H1 (cell line): ENCODE data around the gene TUBGCP5.

Experiments used
- ASH2L ChIP-seq: fragments of 200-600, 300-600 bp; sonication (generic); IDR thresholded peaks from one replicate; pipeline ENCODE4 v1.7.1; 2017; ENCODE audit warnings: low read length
- ATF3 ChIP-seq: IDR thresholded peaks from 2 replicates; pipeline ENCODE4 v1.6.1; 2011; ENCODE audit warnings: low read depth, mild to moderate bottlenecking, low read length; ENCODE audit not compliant: insufficient read depth
- CBX8 ChIP-seq: fragments of 300-800, 300-1000 bp; sonication (generic); IDR thresholded peaks from 2 replicates; pipeline ENCODE4 v1.7.1; 2016; ENCODE audit warnings: low read depth, low read length, borderline replicate concordance
- CEBPB ChIP-seq: IDR thresholded peaks from 2 replicates; pipeline ENCODE4 v1.6.1; 2012; ENCODE audit warnings: low read depth, low read length
- CTCF ChIP-seq, 3 experiments: IDR thresholded peaks; 1 replicate in 2 of 3; 2 replicates in 1 of 3; pipeline versions ENCODE4 v1.5.1 to v1.6.1; 2011; ENCODE audit warnings: low read length in 3 of 3, mild to moderate bottlenecking in 3 of 3, inconsistent platforms in 2 of 3, low read depth in 1 of 3, moderate library complexity in 1 of 3; ENCODE audit not compliant: insufficient read depth in 1 of 3; ENCODE audit errors: control extremely low read depth in 1 of 3
- EGR1 ChIP-seq: IDR thresholded peaks from 2 replicates; pipeline ENCODE4 v1.6.1; 2011; ENCODE audit warnings: low read depth, low read length, borderline replicate concordance
- EP300 ChIP-seq, 2 experiments: IDR thresholded peaks; 1 replicate in 1 of 2; 2 replicates in 1 of 2; pipeline ENCODE4 v1.6.1; 2011 to 2012; ENCODE audit warnings: low read depth in 2 of 2, low read length in 2 of 2, mild to moderate bottlenecking in 2 of 2, borderline replicate concordance in 1 of 2, inconsistent platforms in 1 of 2, moderate library complexity in 1 of 2
- POLR2A ChIP-seq, 2 experiments: IDR thresholded peaks; 1 replicate in 1 of 2; 2 replicates in 1 of 2; pipeline ENCODE4 v1.6.1; 2011; ENCODE audit warnings: low read depth in 2 of 2, low read length in 2 of 2, mild to moderate bottlenecking in 2 of 2; ENCODE audit errors: control extremely low read depth in 1 of 2
- POLR2AphosphoS5 ChIP-seq: IDR thresholded peaks from 2 replicates; pipeline ENCODE4 v1.6.1; 2011; ENCODE audit warnings: low read depth, low read length
- POU5F1 ChIP-seq: IDR thresholded peaks from 2 replicates; pipeline ENCODE4 v1.6.1; 2011; ENCODE audit warnings: low read depth, mild to moderate bottlenecking, low read length, moderate library complexity
- RBBP5 ChIP-seq: IDR thresholded peaks from 2 replicates; pipeline ENCODE4 v1.7.1; 2012; ENCODE audit warnings: low read depth, mild to moderate bottlenecking, inconsistent platforms, low read length, moderate library complexity, borderline replicate concordance
- RFX5 ChIP-seq: IDR thresholded peaks from 2 replicates; pipeline ENCODE4 v1.6.1; 2011; ENCODE audit warnings: low read depth, low read length, improper control_type of control experiment, borderline replicate concordance
- SIX5 ChIP-seq: IDR thresholded peaks from 2 replicates; pipeline ENCODE4 v1.6.1; 2011; ENCODE audit warnings: mild to moderate bottlenecking, low read depth, low read length

GRCh38 chr15:23039917-23040281, 530 bp upstream of the TUBGCP5 start:
- TF ChIP-seq CBX8 (no peak), EP300 (IDR thresholded peaks at IDR 0.05; ENCODE audit: borderline replicate concordance in 1 of 2, low read depth in 2 of 2, low read length in 2 of 2) (no peak), CTCF (IDR thresholded peaks at IDR 0.05; ENCODE audit: control extremely low read depth in 1 of 3, insufficient read depth in 1 of 3, low read depth in 1 of 3, low read length in 3 of 3) (no peak), SIX5 (no peak), RFX5 (no peak), POLR2AphosphoS5 (no peak), EGR1 (no peak), POU5F1 (no peak), RBBP5 (no peak), CEBPB (no peak), ATF3 (no peak), ASH2L (no peak), POLR2A (IDR thresholded peaks at IDR 0.05; ENCODE audit: control extremely low read depth in 1 of 2, low read depth in 2 of 2, low read length in 2 of 2) (no peak)
